CD14-positive monocyte (primary cell): Measurements from ENCODE around the gene POU2F1. TPM values are rescaled to one million over a fixed set of nuclear protein-coding genes. Genes with fewer than 3 reads are reported as not detected.
A peak's percentile ranks its signal among the peaks of the same experiment; 100 is the strongest.

Experiments
- DNase-seq, 3 donors: peaks; one replicate each; pipeline ENCODE4 v3.0.0-alpha.2; 2011 to 2022
- H2AFZ ChIP-seq: 2 replicates; pipeline ENCODE4 v1.6.0; 2012; ENCODE audit warnings: mild to moderate bottlenecking, low read depth, low read length, inconsistent platforms; ENCODE audit not compliant: insufficient read depth, poor library complexity, severe bottlenecking
- H3K27ac ChIP-seq, 2 donors: 1 replicate in 1 of 2; 2 replicates in 1 of 2; pipeline ENCODE4 v1.5.1; 2012 to 2013; ENCODE audit warnings: low read length in 2 of 2, control low read depth in 1 of 2, inconsistent platforms in 1 of 2, low read depth in 1 of 2, mild to moderate bottlenecking in 1 of 2
- H3K27me3 ChIP-seq, 2 donors: one replicate each; pipeline versions ENCODE4 v1.6.0 to v1.6.1; 2011 to 2013; ENCODE audit warnings: low read length in 2 of 2; ENCODE audit not compliant: control insufficient read depth in 2 of 2, insufficient read depth in 2 of 2
- H3K36me3 ChIP-seq, 2 donors: replicated peaks in 1 of 2; 1 replicate in 1 of 2; 2 replicates in 1 of 2; pipeline versions ENCODE4 v1.5.1 to v1.6.1; 2012 to 2013; ENCODE audit warnings: low read length in 2 of 2, control low read depth in 1 of 2, inconsistent platforms in 1 of 2, mild to moderate bottlenecking in 1 of 2; ENCODE audit not compliant: insufficient read depth in 2 of 2, control insufficient read depth in 1 of 2
- H3K4me1 ChIP-seq, 2 donors: 1 replicate in 1 of 2; 2 replicates in 1 of 2; pipeline versions ENCODE4 v1.5.1 to v1.6.1; 2012 to 2013; ENCODE audit warnings: low read length in 2 of 2, control low read depth in 1 of 2, inconsistent platforms in 1 of 2, mild to moderate bottlenecking in 1 of 2, moderate library complexity in 1 of 2; ENCODE audit not compliant: insufficient read depth in 2 of 2, control insufficient read depth in 1 of 2
- H3K4me2 ChIP-seq: replicated peaks from 2 replicates; pipeline ENCODE3; 2012; ENCODE audit warnings: low read length, moderate library complexity, mild to moderate bottlenecking; ENCODE audit not compliant: poor library complexity, severe bottlenecking; ENCODE audit errors: extremely low read depth
- H3K4me3 ChIP-seq, 3 experiments: fragments of 200-600 bp in 1 of 3; sonication (generic) in 1 of 3; replicated peaks in 1 of 3; 1 replicate in 2 of 3; 2 replicates in 1 of 3; pipeline ENCODE4 v1.5.1; 2011 to 2013; ENCODE audit warnings: low read length in 3 of 3, mild to moderate bottlenecking in 3 of 3, control low read depth in 2 of 3, low read depth in 2 of 3, inconsistent platforms in 1 of 3, moderate library complexity in 1 of 3
- H3K79me2 ChIP-seq: 2 replicates; pipeline ENCODE4 v1.6.0; 2012; ENCODE audit warnings: mild to moderate bottlenecking, control low read depth, inconsistent platforms, low read length, moderate library complexity; ENCODE audit not compliant: insufficient read depth
- H3K9ac ChIP-seq: 2 replicates; pipeline ENCODE4 v1.6.0; 2017; ENCODE audit warnings: low read length, mild to moderate bottlenecking; ENCODE audit not compliant: insufficient read depth, poor library complexity, severe bottlenecking
- H3K9me3 ChIP-seq, 2 donors: replicated peaks in 1 of 2; 1 replicate in 1 of 2; 2 replicates in 1 of 2; pipeline versions ENCODE4 v1.5.1 to v1.6.1; 2012 to 2013; ENCODE audit warnings: low read length in 2 of 2, control low read depth in 1 of 2; ENCODE audit not compliant: control insufficient read depth in 1 of 2, insufficient read depth in 1 of 2
- H4K20me1 ChIP-seq: 2 replicates; pipeline ENCODE4 v1.6.0; 2012; ENCODE audit warnings: mild to moderate bottlenecking, low read length, control low read depth, moderate library complexity; ENCODE audit not compliant: insufficient read depth
- H3K27ac Mint-ChIP-seq, 7 donors: one replicate each; pipeline ENCODE4 v1.8.0; 2020; ENCODE audit warnings: mild to moderate bottlenecking in 7 of 7, mixed read lengths in 7 of 7, moderate library complexity in 6 of 7, inconsistent platforms in 2 of 7
- H3K27me3 Mint-ChIP-seq, 3 donors: one replicate each; pipeline ENCODE4 v1.8.0; 2021 to 2022; ENCODE audit warnings: low read depth in 3 of 3, mild to moderate bottlenecking in 3 of 3, mixed read lengths in 3 of 3, moderate library complexity in 3 of 3, inconsistent platforms in 1 of 3
- H3K36me3 Mint-ChIP-seq, 2 donors: one replicate each; pipeline ENCODE4 v1.8.0; 2020; ENCODE audit warnings: mixed read lengths in 2 of 2, inconsistent platforms in 1 of 2, mild to moderate bottlenecking in 1 of 2
- H3K4me1 Mint-ChIP-seq: one replicate; pipeline ENCODE4 v1.8.0; 2020; ENCODE audit warnings: mild to moderate bottlenecking, mixed read lengths
- H3K4me3 Mint-ChIP-seq, 2 donors: one replicate each; pipeline ENCODE4 v1.8.0; 2020; ENCODE audit warnings: mild to moderate bottlenecking in 2 of 2, mixed read lengths in 2 of 2, moderate library complexity in 1 of 2
- H3K9me3 Mint-ChIP-seq, 7 donors: one replicate each; pipeline ENCODE4 v1.8.0; 2020 to 2022; ENCODE audit warnings: mixed read lengths in 7 of 7, mild to moderate bottlenecking in 6 of 7, moderate library complexity in 6 of 7, inconsistent platforms in 2 of 7
- intact Hi-C, 2 donors: fragments of 100-400 bp; cut with micrococcal nuclease; formaldehyde crosslinking; loops; one replicate each; pipeline versions ENCODE4 v1.15.0 to v1.15.1; 2023
- polyA plus RNA-seq, 3 donors: library from polyadenylated mRNA; depleted of rRNA in 1 of 3; unstranded in 2 of 3; stranded (reverse) in 1 of 3; fragments of 300-500 nt in 2 of 3; fragments of >200 nt in 1 of 3; fragmentation: Illumina TruSeq in 2 of 3; gene quantifications; 1 replicate in 2 of 3; 2 replicates in 1 of 3; pipeline ENCODE4 v1.2.3, GENCODE V29; 2012 to 2021
- TF ChIP-seq, protein P1 (sequence below): fragments of 200-600 bp; IDR thresholded peaks from one replicate; pipeline ENCODE4 v1.8.0; 2022; ENCODE audit warnings: antibody characterized with exemption, mild to moderate bottlenecking

POU2F1 gene
- polyA plus RNA-seq, 3 donors: 2.3 to 4.2 (median 3.9) TPM

DNA sequence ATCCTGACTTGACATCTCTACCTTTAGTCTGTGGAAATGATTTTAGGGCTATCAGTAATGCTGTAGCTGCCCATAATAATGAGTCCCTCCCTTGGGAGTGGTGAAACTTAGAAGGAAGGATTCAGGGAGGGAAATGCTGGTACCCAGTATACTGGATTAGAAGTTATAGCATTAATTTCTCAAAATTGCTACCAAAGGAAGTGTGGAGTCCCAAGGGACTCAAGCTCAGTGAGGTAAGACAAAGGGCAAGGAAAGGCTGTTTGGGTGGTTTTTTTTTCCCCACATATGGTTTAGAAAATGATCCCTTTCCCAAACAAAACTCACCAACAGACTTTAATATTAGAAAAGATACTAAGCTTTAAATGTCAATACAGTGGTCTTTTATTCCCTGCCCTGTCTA, 197.7 kb downstream of the POU2F1 start:
- Histone ChIP-seq H4K20me1 (no peaks in the 10 kb centered on the region), H3K79me2 (no peaks in the 10 kb centered on the region), H3K9me3 (no peaks in the 10 kb centered on the region), H3K36me3 (peaks cover 22 to 40% of the 10 kb centered on the region in 2 donors), H3K4me2 (no peak overlapping the region), H2AFZ (no peak overlapping the region), H3K4me1 (peaks cover 0 to 7% of the 10 kb centered on the region in 2 donors), H3K27me3 (no peaks in the 10 kb centered on the region), H3K27ac (no peak overlapping the region), H3K9ac (no peak overlapping the region), H3K4me3 (no peak overlapping the region)
- Mint-ChIP-seq H3K4me3 (no peak overlapping the region), H3K9me3 (no peaks in the 10 kb centered on the region), H3K27ac (peak overlapping the region in 1 of 7 donors; percentile 46), H3K27me3 (peaks cover 0 to 2% (median 0%) of the 10 kb centered on the region in 3 donors), H3K36me3 (peaks cover 49 to 50% of the 10 kb centered on the region in 2 donors), H3K4me1 (peaks cover 9% of the 10 kb centered on the region)
- intact Hi-C loops: no loop called here
- TF ChIP-seq, protein P1, sequence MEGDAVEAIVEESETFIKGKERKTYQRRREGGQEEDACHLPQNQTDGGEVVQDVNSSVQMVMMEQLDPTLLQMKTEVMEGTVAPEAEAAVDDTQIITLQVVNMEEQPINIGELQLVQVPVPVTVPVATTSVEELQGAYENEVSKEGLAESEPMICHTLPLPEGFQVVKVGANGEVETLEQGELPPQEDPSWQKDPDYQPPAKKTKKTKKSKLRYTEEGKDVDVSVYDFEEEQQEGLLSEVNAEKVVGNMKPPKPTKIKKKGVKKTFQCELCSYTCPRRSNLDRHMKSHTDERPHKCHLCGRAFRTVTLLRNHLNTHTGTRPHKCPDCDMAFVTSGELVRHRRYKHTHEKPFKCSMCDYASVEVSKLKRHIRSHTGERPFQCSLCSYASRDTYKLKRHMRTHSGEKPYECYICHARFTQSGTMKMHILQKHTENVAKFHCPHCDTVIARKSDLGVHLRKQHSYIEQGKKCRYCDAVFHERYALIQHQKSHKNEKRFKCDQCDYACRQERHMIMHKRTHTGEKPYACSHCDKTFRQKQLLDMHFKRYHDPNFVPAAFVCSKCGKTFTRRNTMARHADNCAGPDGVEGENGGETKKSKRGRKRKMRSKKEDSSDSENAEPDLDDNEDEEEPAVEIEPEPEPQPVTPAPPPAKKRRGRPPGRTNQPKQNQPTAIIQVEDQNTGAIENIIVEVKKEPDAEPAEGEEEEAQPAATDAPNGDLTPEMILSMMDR: no peak
- no peak for DNase-seq

DNA sequence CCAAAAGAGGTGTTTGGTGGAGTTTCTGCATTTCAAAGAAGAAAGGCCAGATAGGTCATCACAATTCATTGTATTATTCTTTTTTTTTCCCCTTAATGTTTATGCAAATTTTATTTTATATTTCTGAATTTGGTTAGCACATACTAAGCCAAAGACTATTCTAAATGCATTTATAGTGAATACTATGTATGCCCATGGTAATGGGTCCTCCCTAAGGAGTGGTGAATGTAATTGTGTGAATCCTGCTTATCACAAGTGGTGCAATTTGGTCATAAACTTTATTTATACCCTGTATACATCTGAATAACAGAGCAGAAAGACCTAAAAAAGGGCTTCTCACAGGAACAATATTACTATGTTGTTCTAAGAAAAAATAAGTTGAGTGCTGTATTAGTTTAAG, 198.6 kb downstream of the POU2F1 start:
- H3K4me1 ChIP-seq: peaks cover 0 to 7% of the 10 kb centered on the region in 2 donors
- TF ChIP-seq, protein P1: no peak
- Mint-ChIP-seq H3K4me1 (peaks cover 9% of the 10 kb centered on the region), H3K4me3 (no peak overlapping the region), H3K36me3 (peaks cover 47 to 51% of the 10 kb centered on the region in 2 donors), H3K9me3 (no peaks in the 10 kb centered on the region), H3K27ac (no peak overlapping the region), H3K27me3 (peaks cover 0 to 2% (median 0%) of the 10 kb centered on the region in 3 donors)
- no peak overlapping the region for H3K4me3 ChIP-seq
- H3K79me2 ChIP-seq: no peaks in the 10 kb centered on the region
- no peaks in the 10 kb centered on the region for H3K27me3 ChIP-seq
- H3K9me3 ChIP-seq: no peaks in the 10 kb centered on the region
- DNase-seq: no peak
- no peak overlapping the region for H3K4me2 ChIP-seq
- no peak overlapping the region for H2AFZ ChIP-seq
- H3K9ac ChIP-seq: no peak overlapping the region
- H4K20me1 ChIP-seq: no peaks in the 10 kb centered on the region
- H3K27ac ChIP-seq: no peak overlapping the region
- peaks cover 16 to 31% of the 10 kb centered on the region in 2 donors for H3K36me3 ChIP-seq
- intact Hi-C loops: no loop called here
